ENCODE results near the gene ELP2. TPM values are rescaled to one million over a fixed set of nuclear protein-coding genes. Genes with fewer than 3 reads are reported as not detected.

The ELP2 gene
- polyA plus RNA-seq, 1 of the 3 experiments (the other 2 are of a cell fraction), result 38.3 TPM

GRCh38 chr18:36214811-36215210 is 85.1 kb downstream of the ELP2 start:
- H3K36me3 ChIP-seq (replicated peaks in 1 of 2; ENCODE audit: control insufficient read depth in 1 of 2, insufficient read depth in 2 of 2, low read length in 1 of 2), result no peaks in the 10 kb centered on the region
- 84% methylated on average over 8 of the region's 8 CpGs for WGBS (ENCODE audit: low lambda C conversion rate)
- ChIA-PET POLR2A (no interaction called here), CTCF (interaction anchor here (0.7 kb wide), 1 partner anchor 70 kb away, joined by 3 read pairs; no protein-coding TSS in a partner anchor)
- no peaks in the 10 kb centered on the region; a peak in 1 of 4 replicates for H3K4me1 ChIP-seq (ENCODE audit: control insufficient read depth in 1 of 2, insufficient read depth in 2 of 2, low read depth in 1 of 2, low read length in 1 of 2)
- H3K27me3 ChIP-seq (ENCODE audit: insufficient read depth), result no peaks in the 10 kb centered on the region
- TF ChIP-seq FOSL2 (IDR thresholded peaks at IDR 0.05; ENCODE audit: borderline replicate concordance, low read depth), result no peak
- no peak for TF ChIP-seq POLR2AphosphoS5 (IDR thresholded peaks at IDR 0.05; ENCODE audit: low read depth, low read length)
- no peak for TF ChIP-seq IRF3 (IDR thresholded peaks at IDR 0.05; ENCODE audit: low read depth, low read length)
- TF ChIP-seq PBX3 (IDR thresholded peaks at IDR 0.05), result no peak
- no peak for TF ChIP-seq ELF1 (IDR thresholded peaks at IDR 0.05)
- no peak for TF ChIP-seq USF2 (IDR thresholded peaks at IDR 0.05; ENCODE audit: borderline replicate concordance, low read depth, low read length)
- TF ChIP-seq RCOR1 (IDR thresholded peaks at IDR 0.05; ENCODE audit: low read length), result no peak
- no peak for TF ChIP-seq RXRA (IDR thresholded peaks at IDR 0.05; ENCODE audit: borderline replicate concordance, low read depth)
- TF ChIP-seq TAF1 (IDR thresholded peaks at IDR 0.05; ENCODE audit: borderline replicate concordance, low read depth, low read length), result no peak
- TF ChIP-seq SIN3A (IDR thresholded peaks at IDR 0.05; ENCODE audit: borderline replicate concordance, low read depth, low read length), result no peak
- no peak for TF ChIP-seq CTCF (IDR thresholded peaks at IDR 0.05)
- no peak for TF ChIP-seq NRF1 (IDR thresholded peaks at IDR 0.05; ENCODE audit: low read depth, low read length)
- TF ChIP-seq EP300 (IDR thresholded peaks at IDR 0.05; ENCODE audit: borderline replicate concordance in 1 of 2, low read depth in 1 of 2, low read length in 1 of 2), result no peak
- no peak for TF ChIP-seq CHD2 (IDR thresholded peaks at IDR 0.05; ENCODE audit: low read length, partially characterized antibody)
- TF ChIP-seq GATA2 (CRISPR knock-in tag; IDR thresholded peaks at IDR 0.05), result no peak
- no peak for TF ChIP-seq SMC3 (IDR thresholded peaks at IDR 0.05; ENCODE audit: low read depth, low read length)
- no peak overlapping the region for H3K4me2 ChIP-seq
- no peaks in the 10 kb centered on the region for H3F3A ChIP-seq (replicated peaks; ENCODE audit: insufficient read depth)
- no peaks in the 10 kb centered on the region for H3K9me3 ChIP-seq
- no peak for DNase-seq
- H3K9me2 ChIP-seq, result no peaks in the 10 kb centered on the region
- H2AFZ ChIP-seq (ENCODE audit: low read depth), result no peak overlapping the region
- no peak overlapping the region for H3K4me3 ChIP-seq (ENCODE audit: low read depth in 2 of 2, low read length in 1 of 2)
- no peaks in the 10 kb centered on the region for H4K20me1 ChIP-seq (ENCODE audit: insufficient read depth)
- H3K27ac ChIP-seq (ENCODE audit: low read depth in 2 of 2, low read length in 1 of 2), result no peak overlapping the region
- no peak overlapping the region for H3K9ac ChIP-seq
- no peaks in the 10 kb centered on the region for H3K79me2 ChIP-seq (ENCODE audit: insufficient read depth)
